ENCODE data around the gene MT3. TPM values are rescaled to one million over a fixed set of nuclear protein-coding genes. Genes with fewer than 3 reads are reported as not detected.

MT3 gene
- total and polyA plus RNA-seq, 9 of the 15 experiments (the other 6 are each of a cell fraction or from before 2014, with no cell fraction given) = not detected

DNA sequence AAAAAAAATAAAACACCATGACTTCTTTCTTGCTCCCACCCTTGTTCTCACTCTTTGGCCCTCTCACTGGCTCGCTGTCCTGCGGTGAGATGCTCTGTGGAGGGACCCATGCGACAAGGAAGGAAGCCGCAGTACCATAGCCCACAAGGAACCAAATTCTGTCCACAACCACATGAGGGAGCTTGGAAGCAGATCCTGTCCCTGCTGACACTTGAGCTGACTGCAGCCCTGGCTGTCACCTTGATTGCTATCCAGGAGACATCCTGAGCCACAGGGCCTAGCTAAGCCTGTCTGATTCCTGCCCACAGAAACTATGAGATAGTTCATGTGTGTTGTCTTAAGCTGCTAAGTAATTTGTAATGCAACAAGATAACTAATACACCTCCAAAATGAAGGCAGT is 14.3 kb downstream of the MT3 start (continued):
- TF ChIP-seq, protein P1, sequence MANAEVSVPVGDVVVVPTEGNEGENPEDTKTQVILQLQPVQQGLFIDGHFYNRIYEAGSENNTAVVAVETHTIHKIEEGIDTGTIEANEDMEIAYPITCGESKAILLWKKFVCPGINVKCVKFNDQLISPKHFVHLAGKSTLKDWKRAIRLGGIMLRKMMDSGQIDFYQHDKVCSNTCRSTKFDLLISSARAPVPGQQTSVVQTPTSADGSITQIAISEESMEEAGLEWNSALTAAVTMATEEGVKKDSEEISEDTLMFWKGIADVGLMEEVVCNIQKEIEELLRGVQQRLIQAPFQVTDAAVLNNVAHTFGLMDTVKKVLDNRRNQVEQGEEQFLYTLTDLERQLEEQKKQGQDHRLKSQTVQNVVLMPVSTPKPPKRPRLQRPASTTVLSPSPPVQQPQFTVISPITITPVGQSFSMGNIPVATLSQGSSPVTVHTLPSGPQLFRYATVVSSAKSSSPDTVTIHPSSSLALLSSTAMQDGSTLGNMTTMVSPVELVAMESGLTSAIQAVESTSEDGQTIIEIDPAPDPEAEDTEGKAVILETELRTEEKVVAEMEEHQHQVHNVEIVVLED (CRISPR knock-in tag; IDR thresholded peaks at IDR 0.05) = no peak
- TF ChIP-seq CEBPB (tag; IDR thresholded peaks at IDR 0.05) = 0 out of 2 replicates have a peak, but pooled peaks have one; percentile 1
- TF ChIP-seq, protein P2, sequence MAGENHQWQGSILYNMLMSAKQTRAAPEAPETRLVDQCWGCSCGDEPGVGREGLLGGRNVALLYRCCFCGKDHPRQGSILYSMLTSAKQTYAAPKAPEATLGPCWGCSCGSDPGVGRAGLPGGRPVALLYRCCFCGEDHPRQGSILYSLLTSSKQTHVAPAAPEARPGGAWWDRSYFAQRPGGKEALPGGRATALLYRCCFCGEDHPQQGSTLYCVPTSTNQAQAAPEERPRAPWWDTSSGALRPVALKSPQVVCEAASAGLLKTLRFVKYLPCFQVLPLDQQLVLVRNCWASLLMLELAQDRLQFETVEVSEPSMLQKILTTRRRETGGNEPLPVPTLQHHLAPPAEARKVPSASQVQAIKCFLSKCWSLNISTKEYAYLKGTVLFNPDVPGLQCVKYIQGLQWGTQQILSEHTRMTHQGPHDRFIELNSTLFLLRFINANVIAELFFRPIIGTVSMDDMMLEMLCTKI (IDR thresholded peaks at IDR 0.05; ENCODE audit: partially characterized antibody) = no peak
- TF ChIP-seq ZFP1 (CRISPR knock-in tag; IDR thresholded peaks at IDR 0.05) = no peak
- TF ChIP-seq, protein P3, sequence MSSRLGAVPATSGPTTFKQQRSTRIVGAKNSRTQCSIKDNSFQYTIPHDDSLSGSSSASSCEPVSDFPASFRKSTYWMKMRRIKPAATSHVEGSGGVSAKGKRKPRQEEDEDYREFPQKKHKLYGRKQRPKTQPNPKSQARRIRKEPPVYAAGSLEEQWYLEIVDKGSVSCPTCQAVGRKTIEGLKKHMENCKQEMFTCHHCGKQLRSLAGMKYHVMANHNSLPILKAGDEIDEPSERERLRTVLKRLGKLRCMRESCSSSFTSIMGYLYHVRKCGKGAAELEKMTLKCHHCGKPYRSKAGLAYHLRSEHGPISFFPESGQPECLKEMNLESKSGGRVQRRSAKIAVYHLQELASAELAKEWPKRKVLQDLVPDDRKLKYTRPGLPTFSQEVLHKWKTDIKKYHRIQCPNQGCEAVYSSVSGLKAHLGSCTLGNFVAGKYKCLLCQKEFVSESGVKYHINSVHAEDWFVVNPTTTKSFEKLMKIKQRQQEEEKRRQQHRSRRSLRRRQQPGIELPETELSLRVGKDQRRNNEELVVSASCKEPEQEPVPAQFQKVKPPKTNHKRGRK (tag; IDR thresholded peaks at IDR 0.05) = no peak
- TF ChIP-seq ZNF212 (CRISPR knock-in tag; IDR thresholded peaks at IDR 0.05) = no peak
- TF ChIP-seq ZC3H8 (IDR thresholded peaks at IDR 0.05) = no peak
- no peak for TF ChIP-seq FIP1L1 (IDR thresholded peaks at IDR 0.05; ENCODE audit: low read depth, low read length, poor library complexity, severe bottlenecking)
- no peak for TF ChIP-seq MCM3 (IDR thresholded peaks at IDR 0.05)
- no peak for TF ChIP-seq RHOXF2B (CRISPR knock-in tag; conservative IDR thresholded peaks at IDR 0.05)
- TF ChIP-seq, protein P4, sequence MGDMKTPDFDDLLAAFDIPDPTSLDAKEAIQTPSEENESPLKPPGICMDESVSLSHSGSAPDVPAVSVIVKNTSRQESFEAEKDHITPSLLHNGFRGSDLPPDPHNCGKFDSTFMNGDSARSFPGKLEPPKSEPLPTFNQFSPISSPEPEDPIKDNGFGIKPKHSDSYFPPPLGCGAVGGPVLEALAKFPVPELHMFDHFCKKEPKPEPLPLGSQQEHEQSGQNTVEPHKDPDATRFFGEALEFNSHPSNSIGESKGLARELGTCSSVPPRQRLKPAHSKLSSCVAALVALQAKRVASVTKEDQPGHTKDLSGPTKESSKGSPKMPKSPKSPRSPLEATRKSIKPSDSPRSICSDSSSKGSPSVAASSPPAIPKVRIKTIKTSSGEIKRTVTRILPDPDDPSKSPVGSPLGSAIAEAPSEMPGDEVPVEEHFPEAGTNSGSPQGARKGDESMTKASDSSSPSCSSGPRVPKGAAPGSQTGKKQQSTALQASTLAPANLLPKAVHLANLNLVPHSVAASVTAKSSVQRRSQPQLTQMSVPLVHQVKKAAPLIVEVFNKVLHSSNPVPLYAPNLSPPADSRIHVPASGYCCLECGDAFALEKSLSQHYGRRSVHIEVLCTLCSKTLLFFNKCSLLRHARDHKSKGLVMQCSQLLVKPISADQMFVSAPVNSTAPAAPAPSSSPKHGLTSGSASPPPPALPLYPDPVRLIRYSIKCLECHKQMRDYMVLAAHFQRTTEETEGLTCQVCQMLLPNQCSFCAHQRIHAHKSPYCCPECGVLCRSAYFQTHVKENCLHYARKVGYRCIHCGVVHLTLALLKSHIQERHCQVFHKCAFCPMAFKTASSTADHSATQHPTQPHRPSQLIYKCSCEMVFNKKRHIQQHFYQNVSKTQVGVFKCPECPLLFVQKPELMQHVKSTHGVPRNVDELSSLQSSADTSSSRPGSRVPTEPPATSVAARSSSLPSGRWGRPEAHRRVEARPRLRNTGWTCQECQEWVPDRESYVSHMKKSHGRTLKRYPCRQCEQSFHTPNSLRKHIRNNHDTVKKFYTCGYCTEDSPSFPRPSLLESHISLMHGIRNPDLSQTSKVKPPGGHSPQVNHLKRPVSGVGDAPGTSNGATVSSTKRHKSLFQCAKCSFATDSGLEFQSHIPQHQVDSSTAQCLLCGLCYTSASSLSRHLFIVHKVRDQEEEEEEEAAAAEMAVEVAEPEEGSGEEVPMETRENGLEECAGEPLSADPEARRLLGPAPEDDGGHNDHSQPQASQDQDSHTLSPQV (IDR thresholded peaks at IDR 0.05) = no peak
- TF ChIP-seq ZNF347 (CRISPR knock-in tag; IDR thresholded peaks at IDR 0.05; ENCODE audit: low read depth) = no peak
- no peak for TF ChIP-seq MCM7 (IDR thresholded peaks at IDR 0.05)
- TF ChIP-seq HMG20B (CRISPR knock-in tag; IDR thresholded peaks at IDR 0.05) = no peak
- TF ChIP-seq RAD21 (CRISPR knock-in tag; conservative IDR thresholded peaks at IDR 0.05 in 1 of 2, IDR thresholded peaks at IDR 0.05 in 1 of 2) = peak; percentile 55 to 74
- TF ChIP-seq FOXA3 (CRISPR knock-in tag; conservative IDR thresholded peaks at IDR 0.05 in 1 of 2, IDR thresholded peaks at IDR 0.05 in 1 of 2) = no peak
- TF ChIP-seq, protein P5, sequence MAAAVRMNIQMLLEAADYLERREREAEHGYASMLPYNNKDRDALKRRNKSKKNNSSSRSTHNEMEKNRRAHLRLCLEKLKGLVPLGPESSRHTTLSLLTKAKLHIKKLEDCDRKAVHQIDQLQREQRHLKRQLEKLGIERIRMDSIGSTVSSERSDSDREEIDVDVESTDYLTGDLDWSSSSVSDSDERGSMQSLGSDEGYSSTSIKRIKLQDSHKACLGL (CRISPR knock-in tag; IDR thresholded peaks at IDR 0.05; ENCODE audit: borderline replicate concordance, poor library complexity, severe bottlenecking) = no peak
- TF ChIP-seq HMGN3 (IDR thresholded peaks at IDR 0.05; ENCODE audit: borderline replicate concordance, extremely low read depth, insufficient read length, low read depth, low read length) = no peak
- TF ChIP-seq SAP30 (IDR thresholded peaks at IDR 0.05; ENCODE audit: borderline replicate concordance, insufficient read depth, low read depth, low read length, poor library complexity, severe bottlenecking) = no peak
